Muscle of leg (tissue), 11 donors: Measurements from ENCODE around the gene ALG5. TPM values are rescaled to one million over a fixed set of nuclear protein-coding genes. Genes with fewer than 3 reads are reported as not detected.

ENCODE experiments used
- DNase-seq: peaks from one replicate; pipeline ENCODE4 v3.0.0; 2013
- H3K27ac ChIP-seq: one replicate; pipeline ENCODE4 v1.5.1; 2013; ENCODE audit warnings: mild to moderate bottlenecking, low read length, control low read depth
- H3K27me3 ChIP-seq: one replicate; pipeline ENCODE4 v1.6.1; 2013; ENCODE audit warnings: low read length; ENCODE audit not compliant: control insufficient read depth, insufficient read depth
- H3K36me3 ChIP-seq: one replicate; pipeline ENCODE4 v1.6.1; 2013; ENCODE audit warnings: low read length; ENCODE audit not compliant: control insufficient read depth, insufficient read depth
- H3K4me1 ChIP-seq: one replicate; pipeline ENCODE4 v1.6.1; 2013; ENCODE audit warnings: low read length; ENCODE audit not compliant: control insufficient read depth, insufficient read depth
- H3K4me3 ChIP-seq: one replicate; pipeline ENCODE4 v1.5.1; 2013; ENCODE audit warnings: low read length, control low read depth
- H3K9me3 ChIP-seq: replicated peaks from 2 replicates; pipeline ENCODE4 v1.6.1; 2013; ENCODE audit warnings: low read depth, low read length; ENCODE audit not compliant: control insufficient read depth
- WGBS: methylation state at CpG from one replicate; pipeline ENCODE4 v1.1.5; 2013; ENCODE audit warnings: missing lambda C conversion rate; ENCODE audit not compliant: insufficient coverage; 5-methylcytosine and 5-hydroxymethylcytosine counted together
- polyA plus RNA-seq, 8 donors: library from polyadenylated mRNA; unstranded; fragments of 120-200 nt; gene quantifications; one replicate each; pipeline versions ENCODE4 v1.2.1 to v1.2.3, GENCODE V29; 2013; ENCODE audit warnings: inconsistent platforms in 1 of 8, low replicate concordance in 1 of 8; ENCODE audit not compliant: insufficient read length in 8 of 8, insufficient read depth in 1 of 8
- total RNA-seq: library from RNA; stranded (reverse); fragments of 120-200 nt; gene quantifications from one replicate; pipeline ENCODE4 v1.2.4, GENCODE V29; 2013

ALG5 gene
- total and polyA plus RNA-seq, 9 donors: 17.9 to 27.0 (median 20.3) TPM

DNA sequence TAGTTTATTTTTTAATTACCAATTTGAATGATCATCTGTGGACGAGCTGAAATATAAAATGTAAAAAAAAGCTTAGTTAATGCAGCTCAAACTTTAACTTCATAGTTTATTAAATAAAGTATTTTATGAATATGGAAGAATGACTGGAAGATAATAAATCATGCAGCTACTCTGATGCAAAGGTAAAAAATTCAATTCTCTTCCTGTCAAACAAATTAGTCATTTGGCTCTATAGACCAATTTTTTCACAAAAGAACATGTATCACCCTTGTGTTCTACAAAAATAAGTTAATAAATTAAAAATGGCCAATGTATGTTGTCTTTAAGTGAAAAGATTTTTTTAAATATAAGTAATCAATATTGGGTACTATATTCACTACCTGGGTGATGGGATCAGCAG, 27.6 kb upstream of the ALG5 start:
- H3K4me3 ChIP-seq: no peak overlapping the region
- no peaks in the 10 kb centered on the region for H3K4me1 ChIP-seq
- H3K36me3 ChIP-seq: peaks cover 22% of the 10 kb centered on the region
- H3K9me3 ChIP-seq: no peaks in the 10 kb centered on the region
- no peaks in the 10 kb centered on the region for H3K27me3 ChIP-seq
- DNase-seq: no peak
- no CpG with 5 or more reads among the region's 1 CpG for WGBS
- no peak overlapping the region for H3K27ac ChIP-seq

DNA sequence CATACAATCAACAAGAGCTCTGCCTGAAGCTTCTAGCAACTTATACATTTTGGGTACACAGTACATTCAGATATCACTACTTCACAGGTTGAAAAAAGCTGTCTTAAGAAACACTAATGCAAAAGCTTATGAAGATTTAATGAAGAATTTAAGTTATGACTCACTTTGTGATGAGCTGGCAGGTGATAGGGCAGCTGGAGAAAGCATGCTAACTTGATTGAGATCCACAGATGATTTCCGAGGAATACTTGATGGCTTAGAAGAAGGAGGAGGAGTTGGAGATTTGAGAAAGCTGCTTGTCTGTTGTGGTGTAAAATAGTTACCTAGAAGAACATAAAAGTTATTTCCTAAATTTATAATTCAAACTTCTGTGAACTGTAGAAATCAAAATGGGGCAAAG, 24.7 kb upstream of the ALG5 start:
- Histone ChIP-seq H3K4me3 (no peak overlapping the region), H3K36me3 (peaks cover 21% of the 10 kb centered on the region), H3K27ac (no peak overlapping the region), H3K4me1 (no peaks in the 10 kb centered on the region), H3K27me3 (no peaks in the 10 kb centered on the region), H3K9me3 (no peaks in the 10 kb centered on the region)
- no peak for DNase-seq
- WGBS: no CpG with 5 or more reads among the region's 1 CpG

DNA sequence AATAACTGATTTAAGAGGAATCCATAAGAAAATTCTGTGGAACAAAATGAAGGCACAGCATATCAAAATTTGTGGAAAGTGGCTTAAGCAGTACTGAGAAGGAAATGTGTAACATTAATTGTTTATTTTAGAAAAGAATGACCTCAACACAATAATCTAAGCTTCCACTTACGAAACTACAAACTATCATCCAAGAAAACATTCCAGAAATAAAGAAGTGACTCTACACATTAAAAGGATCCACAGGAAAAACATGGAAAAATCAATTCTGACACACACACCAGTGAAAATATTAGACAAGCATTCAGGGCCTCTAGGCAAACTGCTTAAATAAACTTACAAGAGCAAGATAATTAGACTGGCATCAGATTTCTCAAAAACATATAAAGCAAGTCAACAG, 15.5 kb upstream of the ALG5 start:
- H3K9me3 ChIP-seq: no peaks in the 10 kb centered on the region
- no peak overlapping the region for H3K4me3 ChIP-seq
- H3K27ac ChIP-seq: no peak overlapping the region
- no peaks in the 10 kb centered on the region for H3K27me3 ChIP-seq
- H3K4me1 ChIP-seq: no peaks in the 10 kb centered on the region
- no peak for DNase-seq
- peaks cover 24% of the 10 kb centered on the region for H3K36me3 ChIP-seq
- WGBS: no CpG with 5 or more reads among the region's 1 CpG

DNA sequence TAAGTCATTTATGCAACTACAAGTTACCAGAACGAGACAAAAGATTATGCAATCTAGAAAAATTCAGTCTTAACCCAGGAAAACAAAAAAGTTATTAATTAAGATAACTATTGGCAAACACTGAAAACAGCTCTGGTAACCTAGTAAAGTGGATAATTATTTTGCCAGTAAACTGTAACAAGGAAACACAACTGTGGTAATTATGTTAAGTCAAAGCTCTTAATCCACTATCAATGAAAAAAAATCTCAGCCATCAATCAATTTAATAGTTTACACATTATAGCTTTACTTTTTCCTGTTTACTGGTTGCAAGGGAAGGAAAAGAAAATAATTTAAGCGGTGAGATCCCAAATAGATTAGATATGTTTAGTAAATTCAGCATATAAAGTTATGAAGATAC, 12.6 kb upstream of the ALG5 start:
- peaks cover 25% of the 10 kb centered on the region for H3K36me3 ChIP-seq
- H3K4me3 ChIP-seq: no peak overlapping the region
- WGBS: no CpG with 5 or more reads among the region's 2 CpGs
- no peak for DNase-seq
- H3K27me3 ChIP-seq: no peaks in the 10 kb centered on the region
- H3K27ac ChIP-seq: no peak overlapping the region
- no peaks in the 10 kb centered on the region for H3K9me3 ChIP-seq
- no peaks in the 10 kb centered on the region for H3K4me1 ChIP-seq

DNA sequence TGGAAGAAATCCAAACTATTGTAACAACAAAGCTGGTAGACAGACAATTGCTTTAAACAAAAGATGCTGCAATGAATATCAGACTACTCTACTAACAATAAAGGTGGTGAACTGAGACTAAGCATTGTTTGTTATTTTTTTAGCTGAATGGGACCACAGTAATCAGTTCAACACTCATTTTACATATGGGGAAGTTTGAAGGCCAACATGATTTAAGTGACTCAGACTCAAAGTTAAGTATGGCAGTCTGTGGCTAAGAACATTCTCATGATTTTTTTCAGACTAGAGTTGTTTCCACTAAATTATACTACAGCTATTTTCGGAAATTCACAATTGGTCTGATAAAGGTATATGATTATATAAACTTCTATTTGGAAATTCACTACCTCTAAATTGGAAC, 11.9 kb upstream of the ALG5 start:
- no peak overlapping the region for H3K4me3 ChIP-seq
- no peak for DNase-seq
- no peaks in the 10 kb centered on the region for H3K9me3 ChIP-seq
- no CpG with 5 or more reads among the region's 1 CpG for WGBS
- no peaks in the 10 kb centered on the region for H3K4me1 ChIP-seq
- H3K27ac ChIP-seq: no peak overlapping the region
- H3K36me3 ChIP-seq: peaks cover 20% of the 10 kb centered on the region
- H3K27me3 ChIP-seq: no peaks in the 10 kb centered on the region

DNA sequence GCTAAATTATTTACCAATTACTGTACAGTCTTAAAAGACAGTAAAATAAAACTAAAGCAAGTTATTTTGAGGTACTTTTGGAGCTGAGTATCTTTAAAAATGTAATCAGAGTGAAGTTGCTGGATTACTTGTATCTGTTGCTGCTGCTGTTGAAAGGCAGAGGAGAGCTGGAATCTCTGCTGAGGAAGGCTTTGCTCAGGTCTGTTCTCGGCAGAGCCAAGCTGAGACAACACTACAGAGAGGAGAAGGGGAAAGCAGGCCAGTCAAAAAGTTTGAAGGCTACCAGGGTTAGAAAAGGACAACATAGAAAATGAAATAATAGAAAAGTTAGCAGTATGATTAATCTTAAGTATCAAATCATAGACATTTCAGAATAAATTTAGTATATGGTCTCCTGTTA, 11.3 kb upstream of the ALG5 start:
- DNase-seq: no peak
- WGBS: no CpG with 5 or more reads among the region's 1 CpG
- H3K4me1 ChIP-seq: no peaks in the 10 kb centered on the region
- H3K9me3 ChIP-seq: no peaks in the 10 kb centered on the region
- H3K4me3 ChIP-seq: no peak overlapping the region
- H3K36me3 ChIP-seq: peaks cover 22% of the 10 kb centered on the region
- no peaks in the 10 kb centered on the region for H3K27me3 ChIP-seq
- H3K27ac ChIP-seq: no peak overlapping the region

DNA sequence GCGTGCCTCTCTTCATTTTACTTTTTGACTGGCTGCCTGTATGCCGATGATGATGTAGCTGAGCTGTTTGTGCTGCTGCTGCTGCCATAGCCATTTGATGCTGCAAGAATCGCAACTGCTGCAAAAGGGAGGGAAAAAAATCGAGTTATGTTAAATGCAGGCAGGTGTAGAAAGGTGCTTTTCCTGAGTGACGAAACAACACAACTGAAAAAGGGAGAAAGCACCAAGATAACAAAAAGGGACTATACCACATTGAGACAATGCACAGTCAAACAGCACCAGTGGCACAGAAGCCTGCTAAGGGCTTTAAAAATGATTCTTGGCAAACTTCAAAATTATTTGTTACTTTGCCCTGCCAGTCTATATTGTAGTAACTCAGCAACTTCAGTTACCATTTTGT, 10.6 kb upstream of the ALG5 start:
- Histone ChIP-seq H3K4me3 (no peak overlapping the region), H3K9me3 (no peaks in the 10 kb centered on the region), H3K4me1 (no peaks in the 10 kb centered on the region), H3K27me3 (no peaks in the 10 kb centered on the region), H3K27ac (no peak overlapping the region), H3K36me3 (peaks cover 22% of the 10 kb centered on the region)
- 80% methylated on average over 5 of the region's 5 CpGs for WGBS
- no peak for DNase-seq

DNA sequence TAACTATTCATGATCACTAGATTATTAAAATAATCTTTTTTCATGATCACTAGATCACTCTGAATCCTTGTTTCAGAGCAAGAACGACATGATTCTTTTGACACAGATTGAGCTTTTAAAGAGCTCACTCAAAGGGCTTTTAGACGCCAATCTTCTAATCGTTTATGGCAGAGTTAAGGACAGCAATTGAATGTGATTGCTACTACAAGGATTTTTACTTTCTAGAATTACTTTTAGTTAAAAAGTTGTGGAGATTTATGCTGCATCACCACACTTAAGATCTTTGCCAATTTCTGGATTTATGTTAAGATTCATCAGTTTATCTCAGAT, 2.7 kb upstream of the ALG5 start:
- WGBS: 0% methylated on average over 1 of the region's 3 CpGs
- H3K9me3 ChIP-seq: no peaks in the 10 kb centered on the region
- peaks cover 18% of the 10 kb centered on the region for H3K36me3 ChIP-seq
- H3K27ac ChIP-seq: no peak overlapping the region
- DNase-seq: no peak
- H3K4me1 ChIP-seq: peaks cover 10% of the 10 kb centered on the region
- no peak overlapping the region for H3K4me3 ChIP-seq
- H3K27me3 ChIP-seq: no peaks in the 10 kb centered on the region

DNA sequence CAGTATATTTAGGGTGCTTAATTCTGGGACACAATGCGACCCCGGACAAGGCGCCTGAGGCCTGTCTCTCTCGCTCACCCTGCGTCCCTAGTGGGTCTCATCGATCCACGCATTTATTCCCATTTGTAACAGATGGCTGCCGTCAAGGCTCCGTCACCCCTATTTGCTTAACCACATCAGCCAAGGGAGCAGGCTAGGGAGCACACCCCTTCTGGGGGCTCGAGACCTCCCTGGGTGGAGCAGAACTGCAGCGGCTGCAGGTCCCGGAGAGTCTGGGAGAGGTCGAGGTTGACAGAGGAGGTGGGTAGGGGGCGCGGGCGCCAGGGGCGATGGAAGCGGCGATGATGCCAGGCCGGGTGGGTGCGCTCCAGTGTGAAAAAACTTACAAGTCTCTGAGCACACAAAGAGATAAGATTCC, 507 bp downstream of the ALG5 start:
- DNase-seq: no peak

DNA sequence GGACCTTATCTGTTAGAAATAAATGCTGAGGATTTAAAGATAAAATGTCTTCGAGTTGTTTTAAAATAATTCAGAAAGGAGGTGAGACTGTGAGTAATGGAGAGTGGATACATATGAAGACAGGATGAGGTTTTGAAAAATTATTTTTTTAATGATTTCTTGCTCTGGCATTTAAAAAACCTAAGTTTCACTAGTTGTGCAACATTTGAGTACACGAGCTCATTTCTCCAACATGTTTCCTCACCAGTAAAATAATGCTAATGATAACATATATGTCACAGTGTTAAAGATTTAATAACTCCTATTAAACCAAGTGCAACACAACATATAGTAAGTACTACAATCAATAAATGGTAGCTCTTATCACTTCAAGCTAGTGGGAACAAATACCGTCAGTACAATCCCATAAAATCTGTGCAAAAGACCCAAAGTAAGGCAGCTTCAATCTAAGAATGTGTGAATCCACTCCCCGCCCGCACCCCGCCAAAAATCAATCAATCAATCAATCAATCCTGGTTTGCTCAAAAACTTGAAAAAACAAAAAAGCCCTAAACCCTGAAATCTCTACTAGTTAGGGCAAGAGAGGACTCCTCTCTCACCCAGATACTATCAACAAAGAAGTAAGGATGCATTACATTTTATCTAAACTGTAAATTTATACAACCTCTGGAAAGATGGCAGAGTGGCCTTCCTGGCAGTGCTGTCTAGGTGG, 1.3 kb downstream of the ALG5 start:
- H3K27ac ChIP-seq: no peak overlapping the region
- peaks cover 14% of the 10 kb centered on the region for H3K36me3 ChIP-seq
- H3K9me3 ChIP-seq: no peaks in the 10 kb centered on the region
- peaks cover 10% of the 10 kb centered on the region for H3K4me1 ChIP-seq
- H3K4me3 ChIP-seq: peak overlapping the region; percentile 88
- 100% methylated on average over 1 of the region's 6 CpGs for WGBS
- DNase-seq: no peak
- no peaks in the 10 kb centered on the region for H3K27me3 ChIP-seq

More for the DNA sequence above, 507 bp downstream of the ALG5 start:
- peak overlapping the region; percentile 88 for H3K4me3 ChIP-seq
- peaks cover 10% of the 10 kb centered on the region for H3K4me1 ChIP-seq
- H3K27me3 ChIP-seq: no peaks in the 10 kb centered on the region
- peak overlapping the region; percentile 86 for H3K27ac ChIP-seq
- no peaks in the 10 kb centered on the region for H3K9me3 ChIP-seq
- 0% methylated on average over 16 of the region's 21 CpGs for WGBS
- peaks cover 11% of the 10 kb centered on the region for H3K36me3 ChIP-seq

DNA sequence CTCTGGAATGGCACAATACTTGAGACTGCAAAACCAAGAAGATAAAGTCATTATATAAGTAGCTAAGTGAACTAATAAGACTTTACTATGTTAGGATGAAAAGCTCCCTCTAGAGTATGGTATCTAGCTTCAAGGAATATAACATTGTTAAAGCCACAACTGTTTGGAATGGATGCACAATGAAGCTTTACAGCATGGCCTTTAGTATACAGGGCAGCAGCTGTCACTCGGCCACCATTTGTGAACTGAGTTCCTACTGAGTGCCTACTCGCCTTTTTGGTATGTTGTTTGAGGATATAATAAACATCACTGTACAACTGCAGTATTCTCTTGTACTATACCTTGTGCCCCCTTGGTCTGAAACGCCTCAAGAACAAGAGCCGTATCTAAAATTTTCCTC, 6.8 kb downstream of the ALG5 start:
- Histone ChIP-seq H3K4me3 (no peak overlapping the region), H3K4me1 (no peaks in the 10 kb centered on the region), H3K9me3 (no peaks in the 10 kb centered on the region), H3K27me3 (no peaks in the 10 kb centered on the region), H3K27ac (no peak overlapping the region), H3K36me3 (peaks cover 57% of the 10 kb centered on the region)
- no peak for DNase-seq
- WGBS: no CpG with 5 or more reads among the region's 4 CpGs
